HepG2 (cell line): ENCODE measurements around the gene DUSP15. TPM values are rescaled to one million over a fixed set of nuclear protein-coding genes. Genes with fewer than 3 reads are reported as not detected.

Source experiments
- CCDC6 ChIP-seq: sonication (generic); formaldehyde crosslinking; IDR thresholded peaks from 2 replicates; pipeline ENCODE4 v1.8.1; 2022; ENCODE audit warnings: mild to moderate bottlenecking, missing genetic modification reagents, moderate library complexity
- LCORL ChIP-seq, 2 experiments: fragments of 450-650 bp in 1 of 2; sonication (generic) in 1 of 2; formaldehyde crosslinking in 1 of 2; IDR thresholded peaks; 2 replicates each; pipeline versions ENCODE4 v1.5.0 to v1.6.1; 2017 to 2020; ENCODE audit warnings: antibody characterized with exemption in 1 of 2, missing genetic modification reagents in 1 of 2
- MBNL3 ChIP-seq: fragments of 250-450 bp; sonication (Bioruptor Pico); conservative IDR thresholded peaks from 2 replicates; pipeline ENCODE4 v1.8.0; 2022; ENCODE audit warnings: mild to moderate bottlenecking, inconsistent platforms
- NPAS2 ChIP-seq: sonication (generic); formaldehyde crosslinking; IDR thresholded peaks from 2 replicates; pipeline ENCODE4 v1.8.0; 2022; ENCODE audit warnings: mild to moderate bottlenecking, missing genetic modification reagents, borderline replicate concordance
- PATZ1 ChIP-seq: sonication (generic); formaldehyde crosslinking; IDR thresholded peaks from 2 replicates; pipeline ENCODE4 v1.4.0; 2020; ENCODE audit warnings: missing genetic modification reagents
- SUZ12 ChIP-seq: fragments of 150-350 bp; IDR thresholded peaks from 2 replicates; pipeline ENCODE4 v1.6.1; 2014; ENCODE audit warnings: low read depth, low read length
- TAF1 ChIP-seq: sonication (generic); formaldehyde crosslinking; IDR thresholded peaks from 2 replicates; pipeline ENCODE4 v1.4.0; 2020; ENCODE audit warnings: missing genetic modification reagents
- TFAP4 ChIP-seq: sonication (generic); IDR thresholded peaks from 2 replicates; pipeline ENCODE4 v1.6.1; 2016; ENCODE audit warnings: low read depth, borderline replicate concordance
- ZMYM3 ChIP-seq: sonication (generic); formaldehyde crosslinking; IDR thresholded peaks from 2 replicates; pipeline ENCODE4 v1.5.1; 2020; ENCODE audit warnings: mild to moderate bottlenecking, missing genetic modification reagents
- ZNF563 ChIP-seq: sonication (generic); formaldehyde crosslinking; IDR thresholded peaks from 2 replicates; pipeline ENCODE4 v1.8.0; 2022; ENCODE audit warnings: mild to moderate bottlenecking, moderate library complexity, missing genetic modification reagents
- ZNF674 ChIP-seq: sonication (generic); formaldehyde crosslinking; IDR thresholded peaks from 2 replicates; pipeline ENCODE4 v1.5.0; 2020; ENCODE audit warnings: low read depth, mild to moderate bottlenecking, missing genetic modification reagents
- polyA plus RNA-seq, 8 experiments: library from polyadenylated mRNA; depleted of rRNA in 3 of 8; stranded (reverse) in 7 of 8; unstranded in 1 of 8; fragments of >200 nt; fragmentation: Illumina TruSeq in 4 of 8; extraction: Trizol in 4 of 8; gene quantifications; 2 replicates each; pipeline versions ENCODE4 v1.2.1 to v1.2.3, GENCODE V29; 2011 to 2016; ENCODE audit warnings: low read depth in 4 of 8, missing spikeins in 1 of 8, mixed read lengths in 1 of 8; ENCODE audit not compliant: insufficient read depth in 1 of 8
- total RNA-seq, 5 experiments: library from RNA; depleted of rRNA; stranded (reverse); fragments of >200 nt; fragmentation: Illumina TruSeq; extraction: Trizol; gene quantifications; 2 replicates each; pipeline ENCODE4 v1.2.3, GENCODE V29; 2016; ENCODE audit warnings: low read depth in 1 of 5

Gene DUSP15
- total and polyA plus RNA-seq, 2 of the 13 experiments (the other 11 are each of a cell fraction or from before 2014, with no cell fraction given) = 0.17 to 0.93 TPM

GRCh38 chr20:31869942-31870725 lies at the start of gene DUSP15, which contains the start of gene TTLL9 (continued):
- TF ChIP-seq TFAP4 (no peak), ZMYM3 (CRISPR knock-in tag) (0 out of 2 replicates have a peak, but pooled peaks have one; percentile 40), PATZ1 (CRISPR knock-in tag) (peak; percentile 85), CCDC6 (CRISPR knock-in tag) (no peak; the same call in 1 of the 2 replicates), SUZ12 (no peak), NPAS2 (no peak), TAF1 (0 out of 2 replicates have a peak, but pooled peaks have one; percentile 23), ZNF563 (CRISPR knock-in tag) (peak; percentile 94), ZNF674 (0 out of 2 replicates have a peak, but pooled peaks have one; percentile 64), MBNL3 (no peak), LCORL (IDR thresholded peaks at IDR 0.05) (no peak), LCORL (CRISPR knock-in tag; IDR thresholded peaks at IDR 0.05) (no peak)
